ENCODE results near the gene BCAS3.
"Not testable (repeated sequence)": the region's sequence is repeated elsewhere in the genome, so short reads cannot be mapped to it uniquely, and the experiment has no call there.

Gene BCAS3

DNA sequence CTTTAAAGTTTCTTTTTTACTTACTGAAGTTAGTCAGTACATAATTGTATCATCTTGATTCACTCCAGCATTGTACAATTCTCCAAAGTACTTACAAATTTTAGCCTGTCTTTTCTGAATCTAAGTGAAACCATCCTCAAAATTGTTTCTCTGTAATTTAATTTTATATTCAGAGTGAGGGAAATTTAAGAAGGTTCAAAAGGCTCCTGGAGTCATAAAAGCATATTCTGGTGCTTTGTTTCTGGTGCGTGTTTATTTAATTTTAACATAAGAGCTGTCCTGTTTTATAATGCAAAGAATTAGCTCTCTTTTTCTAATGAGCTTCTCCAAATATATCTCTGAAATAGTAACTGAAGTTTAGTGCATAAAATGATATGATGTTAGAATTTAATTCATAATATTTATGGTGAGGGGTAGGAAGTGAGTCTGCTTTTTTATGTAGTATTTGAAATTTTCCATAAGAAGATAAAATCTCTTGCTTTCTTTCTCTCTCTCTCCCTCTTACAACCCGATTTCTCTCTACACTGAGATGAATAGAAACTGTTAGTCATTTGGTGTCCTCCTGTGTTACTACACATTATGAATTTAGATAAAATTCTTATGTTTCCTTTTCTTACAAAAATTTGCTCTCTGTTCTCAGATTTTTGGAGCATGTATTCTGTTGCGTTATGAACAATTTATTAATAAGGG lies 339.8 kb downstream of the BCAS3 start:
- DNase-seq = no peak

DNA sequence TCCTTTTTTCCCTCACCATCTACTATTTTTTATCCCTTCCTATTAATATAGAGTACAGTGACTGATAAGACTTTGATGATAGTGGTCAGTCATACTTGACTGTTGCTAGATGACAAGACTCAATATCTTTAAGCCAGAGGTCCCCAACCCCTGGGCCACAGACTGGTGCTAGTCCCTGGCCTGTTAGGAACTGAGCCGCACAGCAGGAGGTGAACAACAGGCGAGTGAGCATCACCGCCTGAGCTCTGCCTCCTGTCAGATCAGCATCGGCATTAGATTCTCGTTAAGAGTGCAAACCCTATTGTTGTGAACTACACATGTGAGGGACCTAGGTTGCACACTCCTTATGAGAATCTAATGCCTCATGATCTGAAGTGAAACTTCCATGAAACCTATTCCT lies 341.3 kb downstream of the BCAS3 start:
- DNase-seq = peak; percentile 13

DNA sequence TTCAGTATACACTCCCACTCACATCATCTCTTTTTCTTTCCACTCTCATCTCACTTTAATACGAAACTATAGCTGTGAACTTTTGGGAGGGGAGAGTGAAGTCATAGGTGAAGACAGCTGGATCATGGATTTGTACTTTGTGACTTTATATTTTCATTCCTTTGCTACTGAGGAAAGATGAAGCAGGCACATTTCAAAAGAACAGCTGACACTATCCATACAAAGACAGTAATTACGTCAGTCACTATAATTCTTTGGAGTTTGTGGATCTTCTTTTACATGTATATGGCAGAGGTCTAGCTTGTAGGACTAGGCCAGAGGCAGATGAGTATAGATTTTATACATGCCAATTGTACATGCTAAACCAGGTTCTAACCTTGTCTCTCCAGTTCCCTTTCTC lies 346.3 kb downstream of the BCAS3 start:
- no peak for DNase-seq

DNA sequence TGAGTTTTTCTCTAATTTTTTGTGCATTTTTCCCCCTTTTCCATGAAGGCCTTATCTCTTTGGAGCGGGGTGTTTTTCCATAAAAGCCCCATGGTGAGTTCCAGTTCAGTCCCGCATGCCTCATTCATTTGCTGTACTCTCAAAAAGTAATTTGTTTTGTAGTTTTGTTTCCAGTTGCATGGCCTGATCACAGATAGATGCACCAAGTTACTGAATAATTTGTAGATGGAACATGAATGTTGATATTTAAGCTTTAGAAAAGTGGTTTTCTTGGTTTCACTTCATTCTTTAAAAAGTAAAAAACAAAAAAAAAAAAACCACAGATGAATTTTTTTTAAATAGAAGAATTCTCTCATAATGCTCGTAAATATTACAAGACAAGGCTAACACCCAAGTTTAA lies 349.2 kb downstream of the BCAS3 start:
- no peak for DNase-seq

DNA sequence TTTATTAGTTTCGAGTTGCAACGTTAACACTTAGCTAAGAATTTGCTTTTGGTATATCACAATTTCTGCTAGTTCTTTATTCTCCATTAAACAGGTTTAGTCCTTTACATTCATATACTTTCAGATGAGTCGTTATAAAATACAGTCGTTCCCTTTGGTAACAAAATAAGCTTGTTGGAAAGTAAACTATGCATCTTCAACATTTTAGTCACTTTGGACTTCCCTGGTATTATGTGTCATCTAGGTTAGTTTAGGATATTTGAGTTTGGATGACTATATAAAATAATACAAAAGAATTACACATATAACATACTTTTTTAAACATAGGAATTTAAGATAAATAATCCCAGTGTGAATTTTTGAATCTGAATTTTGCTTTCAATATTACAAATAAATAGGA lies 351.5 kb downstream of the BCAS3 start:
- DNase-seq = no peak

DNA sequence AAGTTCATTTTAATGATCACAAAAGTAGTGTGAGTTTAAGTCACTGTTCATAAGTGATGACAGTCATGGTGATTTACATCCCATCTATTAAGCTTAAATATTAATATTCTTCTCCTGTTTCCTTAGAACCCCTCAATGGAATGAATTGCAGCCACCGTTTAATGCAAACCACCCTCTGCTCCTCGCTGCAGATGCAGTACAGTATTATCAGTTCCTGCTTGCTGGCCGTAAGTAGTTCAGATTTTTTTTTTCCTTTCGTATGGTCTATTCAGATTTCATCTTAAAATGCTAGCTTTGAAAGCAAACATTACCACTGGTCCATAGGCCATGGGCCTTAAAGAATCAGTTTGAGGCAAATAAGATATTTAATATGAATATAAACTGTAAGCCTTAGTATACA lies 363.0 kb downstream of the BCAS3 start:
- peak; percentile 65 for DNase-seq

DNA sequence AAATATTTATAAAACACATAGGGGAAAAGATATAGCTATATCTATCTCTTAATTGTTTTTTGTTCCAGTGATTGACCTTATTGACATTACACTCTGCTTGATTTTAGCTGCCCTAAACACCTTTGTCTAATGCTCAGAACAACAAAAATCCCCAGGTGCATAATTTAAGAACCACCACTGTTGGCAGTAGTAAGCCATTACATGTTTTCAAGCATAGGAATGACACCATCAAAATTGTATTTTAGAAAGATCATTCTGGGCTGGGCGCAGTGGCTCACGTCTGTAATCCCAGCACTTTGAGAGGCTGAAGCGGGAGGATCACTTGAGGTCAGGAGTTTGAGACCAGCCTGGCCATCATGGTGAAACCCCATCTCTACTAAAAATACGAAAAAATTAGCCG lies 364.7 kb downstream of the BCAS3 start:
- DNase-seq = not testable (repeated sequence)

DNA sequence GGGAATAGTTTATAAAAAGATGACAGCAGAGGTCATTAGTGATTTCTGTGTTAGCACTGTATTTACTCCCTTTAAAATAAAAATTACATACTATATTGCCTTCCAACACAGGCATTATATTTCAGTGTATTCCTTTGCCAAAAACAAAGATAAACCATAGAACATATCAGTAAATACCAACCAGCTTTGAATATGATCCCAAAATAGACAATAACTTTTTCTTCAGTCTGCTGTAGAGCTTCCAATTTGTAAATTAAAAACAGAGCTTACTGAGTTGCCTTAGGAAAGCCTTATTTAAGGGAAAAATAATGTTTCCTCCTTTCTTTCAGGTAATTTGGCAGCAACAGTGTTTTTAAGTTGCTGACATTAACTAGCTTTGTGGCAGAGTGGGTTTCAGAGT lies 369.9 kb downstream of the BCAS3 start:
- no peak for DNase-seq

DNA sequence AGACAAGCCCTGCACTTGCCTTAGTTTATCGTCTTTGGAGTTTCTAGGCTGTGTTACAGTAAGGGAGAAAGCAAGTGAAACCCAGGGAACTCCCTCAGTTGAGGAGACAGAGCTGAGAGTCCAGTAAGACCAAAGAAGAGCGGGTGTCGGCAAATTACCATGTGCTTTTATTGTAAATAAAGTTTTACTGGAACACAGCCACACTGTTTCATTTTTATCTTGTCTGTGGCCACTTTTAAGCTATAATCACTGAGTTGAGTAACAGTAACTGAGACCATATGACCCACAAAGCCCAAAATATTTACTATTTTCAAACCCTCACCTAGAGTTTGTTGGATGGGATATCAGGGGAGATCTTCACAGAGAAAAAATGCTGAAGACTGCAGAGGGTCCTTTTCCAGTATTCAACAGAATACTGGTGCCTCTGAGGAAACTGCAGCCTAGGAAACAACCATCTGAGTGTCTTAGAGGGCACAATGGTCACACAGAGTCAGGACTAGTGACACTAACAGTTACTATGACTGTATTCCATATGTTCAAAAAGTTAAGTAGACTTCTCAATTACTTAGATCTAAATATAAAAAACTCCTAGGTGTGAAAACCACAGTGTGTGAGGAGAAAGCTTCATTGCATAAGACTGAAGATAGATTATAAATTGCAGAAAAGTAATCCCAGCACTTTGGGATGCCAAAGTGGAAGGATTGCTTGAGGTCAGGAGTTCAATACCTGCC lies 370.9 kb downstream of the BCAS3 start:
- no peak for DNase-seq

DNA sequence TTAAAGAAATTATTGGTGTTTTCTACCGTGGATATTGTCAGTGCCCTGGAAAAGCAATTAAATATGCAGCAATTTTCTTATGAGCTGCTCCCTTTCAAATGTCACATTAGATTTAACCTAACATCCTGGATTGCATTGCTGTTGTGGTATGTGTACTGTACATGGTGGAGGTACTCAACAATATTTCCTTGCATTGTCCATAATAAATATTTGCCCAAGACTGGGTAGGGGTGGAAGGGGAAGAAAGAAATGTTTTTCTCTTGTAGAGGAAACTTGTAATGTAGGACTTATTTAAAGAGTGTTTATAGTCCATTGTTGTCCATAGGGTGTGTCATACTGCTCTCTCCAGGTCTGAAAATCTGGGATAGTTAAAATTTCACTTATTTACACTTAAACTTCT lies 375.8 kb downstream of the BCAS3 start:
- no peak for DNase-seq

DNA sequence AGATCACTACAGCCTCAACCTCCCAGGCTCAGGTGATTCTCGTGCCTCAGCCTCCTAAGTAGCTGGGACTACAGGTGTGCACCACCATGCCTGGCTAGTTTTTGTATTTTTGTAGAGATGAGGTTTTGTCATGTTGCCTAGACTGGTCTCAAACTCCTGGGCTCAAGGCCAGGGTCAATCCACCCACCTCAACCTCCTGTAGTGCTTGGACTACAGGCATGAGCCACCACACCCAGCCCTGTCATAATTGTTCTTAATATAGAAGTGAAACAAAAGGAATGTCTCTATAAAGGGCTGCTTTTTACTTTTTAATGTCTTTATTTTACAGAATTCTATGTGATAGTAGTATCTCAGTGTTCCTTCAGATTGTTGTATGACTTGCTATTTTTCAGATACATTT lies 376.8 kb downstream of the BCAS3 start:
- DNase-seq = no peak

DNA sequence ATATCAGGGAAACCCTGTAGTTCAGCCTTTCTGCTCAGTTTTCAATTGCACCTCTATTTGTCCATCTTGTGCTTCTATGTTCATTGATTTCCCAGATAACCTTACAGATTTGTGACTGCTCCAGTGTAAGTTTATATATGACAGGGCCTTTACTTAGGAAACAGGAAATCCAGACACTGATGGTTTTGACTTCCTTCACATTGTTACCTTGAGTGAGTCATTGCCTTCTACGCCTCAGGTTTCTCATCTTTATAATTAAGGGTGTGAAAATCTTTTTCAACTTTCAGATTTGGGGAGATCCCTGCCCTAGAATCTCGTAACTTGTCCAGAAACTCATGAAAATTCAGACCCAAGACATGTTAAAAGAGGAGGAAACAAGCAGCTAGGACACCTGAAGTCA lies 379.6 kb downstream of the BCAS3 start:
- no peak for DNase-seq

DNA sequence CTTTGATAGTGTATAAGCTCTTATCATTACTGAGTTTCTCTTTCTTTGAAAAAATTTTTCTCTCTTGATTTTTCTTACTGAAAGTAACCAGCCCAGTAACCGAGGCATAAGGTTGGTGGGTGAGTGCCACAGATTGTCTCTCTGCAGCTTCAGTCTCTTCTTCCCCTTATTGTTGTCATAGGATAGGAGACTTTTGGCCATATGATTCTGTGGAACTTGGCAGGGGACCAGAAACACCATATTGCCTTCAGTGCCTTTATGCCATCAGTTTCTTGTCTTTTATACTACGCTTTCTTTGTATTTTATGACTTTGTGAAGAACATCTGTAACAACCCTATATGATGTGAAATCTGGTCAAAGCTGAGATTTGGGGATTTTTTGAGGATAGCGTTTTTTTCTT lies 380.4 kb downstream of the BCAS3 start:
- peak; percentile 76 for DNase-seq

DNA sequence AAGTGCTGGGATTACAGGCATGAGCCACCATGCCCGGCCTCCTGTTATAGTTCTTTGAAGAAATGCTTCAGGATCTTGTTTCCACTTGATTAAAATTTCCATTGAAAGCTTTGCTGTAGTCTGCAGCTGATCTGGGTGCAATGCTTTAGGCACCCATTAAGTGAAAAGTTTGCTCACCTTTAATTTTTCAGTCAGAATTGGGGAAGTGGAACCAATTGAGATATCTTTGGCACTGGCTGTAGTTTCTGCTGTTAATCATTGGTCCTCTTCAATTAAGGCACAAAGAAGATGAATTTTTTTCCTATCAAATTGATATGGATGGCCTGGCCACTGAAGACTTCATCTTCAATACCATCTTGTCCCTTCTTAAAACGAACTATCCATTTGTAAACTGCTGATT lies 385.9 kb downstream of the BCAS3 start:
- no peak for DNase-seq

DNA sequence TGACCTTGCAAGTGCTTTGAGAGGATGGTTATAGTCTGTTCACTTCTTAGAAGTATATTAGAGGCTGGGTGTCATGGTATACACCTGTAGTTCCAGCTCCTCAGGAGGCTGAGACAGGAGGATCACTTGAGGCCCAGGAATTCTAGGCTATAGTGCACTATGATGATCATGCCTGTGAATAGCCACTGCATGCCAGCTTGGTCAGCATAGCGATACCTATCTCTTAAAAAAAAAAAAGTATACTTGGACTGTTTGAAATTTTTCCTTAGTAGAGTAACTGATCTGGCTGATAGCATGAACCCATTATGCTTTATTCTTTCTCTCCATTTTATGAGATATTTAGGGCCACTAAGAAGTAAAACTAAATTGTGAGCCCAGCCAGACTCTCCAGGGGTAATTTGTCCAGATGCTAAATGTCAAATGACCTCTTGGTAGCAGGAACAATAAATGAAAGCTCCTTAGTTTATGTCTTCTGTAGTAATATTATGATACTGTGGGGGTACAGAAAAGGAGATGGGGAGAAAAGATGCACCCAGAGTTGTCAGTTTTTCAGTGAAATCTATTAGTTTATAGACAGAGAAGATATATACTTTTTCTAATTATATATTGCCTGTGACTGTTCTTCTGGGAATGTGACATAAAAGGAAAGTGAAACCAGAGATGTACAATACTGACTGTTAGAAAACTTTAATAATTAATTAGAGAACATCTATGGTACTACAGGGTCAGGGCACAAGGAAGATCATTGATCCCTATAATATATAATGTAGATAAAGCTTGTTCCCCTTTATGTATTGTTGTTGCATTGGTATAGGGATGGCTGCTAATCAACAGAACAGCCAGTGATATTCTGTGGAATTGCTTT lies 386.7 kb downstream of the BCAS3 start:
- DNase-seq = no peak

DNA sequence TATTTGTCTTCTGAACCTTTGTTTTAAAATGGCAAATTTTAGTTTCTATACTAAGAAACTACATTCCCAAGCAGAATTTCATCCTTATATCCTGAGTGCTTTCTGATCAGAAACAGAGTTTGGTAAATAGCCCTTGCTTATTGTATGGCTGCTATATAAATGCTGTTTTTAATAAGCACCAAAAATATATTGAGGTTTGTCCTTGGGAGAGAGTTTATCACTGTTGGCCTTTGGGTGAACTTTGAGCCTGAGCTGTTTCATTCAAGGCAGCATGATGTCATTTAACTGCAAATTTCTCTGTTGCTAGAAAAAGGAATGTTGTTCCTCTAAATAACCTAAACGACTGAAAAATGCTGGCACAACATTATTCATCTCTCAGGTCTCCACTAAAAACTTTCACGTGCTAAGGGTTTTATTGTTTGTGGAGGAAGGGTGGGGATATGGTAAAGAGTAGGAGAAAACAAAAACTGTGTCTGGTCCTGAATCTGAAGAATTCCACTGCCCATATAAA lies 387.7 kb downstream of the BCAS3 start:
- DNase-seq = no peak

DNA sequence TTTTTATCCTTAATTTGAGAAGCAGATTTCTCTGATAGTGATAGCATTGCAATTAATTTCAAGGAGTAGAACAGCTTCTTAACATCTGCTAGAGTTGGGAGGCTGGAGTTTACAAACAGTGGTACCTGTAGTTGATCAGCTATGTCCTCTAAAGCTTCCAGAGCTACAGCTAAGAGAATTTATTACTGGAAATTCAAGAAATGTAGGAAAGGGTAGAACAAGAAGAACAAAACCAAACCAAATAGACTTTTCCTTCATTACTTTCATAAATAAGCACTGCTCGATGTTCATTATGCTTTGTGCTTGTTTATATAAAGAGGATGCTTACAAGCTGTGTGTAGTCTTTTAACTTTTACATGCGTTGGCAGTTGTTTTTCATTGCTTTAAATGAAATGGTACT lies 388.4 kb downstream of the BCAS3 start:
- peak; percentile 4 for DNase-seq

DNA sequence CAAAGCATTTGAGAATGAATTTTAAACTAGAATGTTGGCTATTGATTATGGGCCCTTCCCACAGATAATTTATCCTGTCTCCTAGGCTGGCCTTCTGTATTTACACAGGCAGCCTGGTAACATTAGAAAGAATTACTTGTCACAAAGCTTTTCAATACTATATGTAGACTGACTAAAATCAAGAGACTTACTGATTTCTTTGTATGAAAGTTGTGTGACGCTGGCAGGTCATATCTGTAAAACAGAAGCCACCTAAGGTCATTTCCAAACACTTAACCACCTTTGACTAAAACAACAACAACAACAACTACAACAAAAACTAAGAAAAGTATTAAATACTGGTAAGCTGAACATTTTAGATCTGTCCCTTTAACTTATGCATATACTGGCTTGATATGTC lies 393.0 kb downstream of the BCAS3 start:
- no peak for DNase-seq

DNA sequence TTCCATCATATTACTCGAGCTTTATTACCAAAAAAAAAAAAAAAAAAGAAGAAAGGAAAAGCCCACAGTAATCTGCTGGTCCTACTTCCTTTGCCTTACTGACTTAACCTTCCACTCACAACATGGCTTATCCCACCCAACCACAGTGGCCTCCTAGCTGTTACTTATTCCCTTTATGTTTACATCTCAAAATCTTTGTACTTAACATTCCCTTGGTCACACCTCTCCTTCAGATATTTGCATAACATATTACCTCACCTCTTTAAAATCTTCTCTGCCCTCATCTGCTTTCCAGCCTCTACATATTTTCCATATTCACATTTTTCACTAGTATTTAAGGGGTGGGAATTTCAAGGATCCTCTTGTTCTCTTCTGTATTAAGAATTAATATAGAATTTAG lies 395.0 kb downstream of the BCAS3 start:
- no peak for DNase-seq

DNA sequence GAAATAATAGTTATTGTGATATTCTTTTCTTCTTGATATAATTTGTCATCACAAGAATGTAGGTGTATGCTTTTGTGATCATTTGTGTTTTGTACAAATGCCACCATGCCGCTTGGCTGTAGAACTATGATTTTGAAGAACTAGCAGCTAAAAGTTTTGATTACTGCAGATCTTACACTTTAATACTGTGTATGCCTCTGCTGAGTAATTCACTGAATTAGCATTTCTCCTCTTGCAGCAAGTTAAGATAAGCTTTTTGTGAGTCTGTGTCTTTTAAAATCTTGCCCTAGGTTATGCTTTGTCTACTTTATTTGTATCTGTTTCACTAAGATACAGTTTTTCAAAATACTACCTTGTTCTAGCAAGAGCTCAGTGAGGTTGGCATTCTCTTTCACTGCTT lies 395.5 kb downstream of the BCAS3 start:
- no peak for DNase-seq

DNA sequence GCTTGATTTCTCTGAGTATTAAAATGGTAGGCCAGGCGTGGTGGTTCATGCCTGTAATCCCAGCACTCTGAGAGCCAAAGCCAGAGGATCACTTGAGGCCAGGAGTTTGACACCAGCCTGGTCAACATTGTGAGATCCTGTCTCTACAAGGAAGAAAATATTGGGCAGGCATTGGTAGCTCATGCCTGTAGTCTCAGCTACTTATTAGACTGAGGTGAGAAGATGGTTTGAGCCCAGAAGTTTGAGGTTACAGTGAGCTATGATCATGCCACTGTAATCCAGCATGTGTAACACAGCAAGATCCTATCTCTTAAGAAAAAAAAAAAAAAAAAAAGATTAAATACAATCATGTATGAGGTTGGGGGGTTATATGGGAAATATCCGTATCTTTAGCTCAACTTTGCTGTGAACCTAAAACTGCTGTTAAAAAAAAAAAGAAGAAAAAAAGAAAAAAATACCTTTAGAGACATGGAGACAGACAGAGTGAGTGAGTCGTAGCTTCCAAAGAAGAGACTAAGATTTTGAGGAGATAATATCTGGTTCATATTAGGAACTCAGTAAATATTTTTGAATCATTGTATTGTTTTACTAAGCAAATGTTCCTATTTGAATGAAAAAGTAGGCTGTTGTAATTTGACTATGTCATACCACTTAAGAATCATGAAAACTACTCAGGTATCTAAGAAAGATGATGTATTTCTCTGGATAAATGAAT lies 396.3 kb downstream of the BCAS3 start:
- no peak for DNase-seq

DNA sequence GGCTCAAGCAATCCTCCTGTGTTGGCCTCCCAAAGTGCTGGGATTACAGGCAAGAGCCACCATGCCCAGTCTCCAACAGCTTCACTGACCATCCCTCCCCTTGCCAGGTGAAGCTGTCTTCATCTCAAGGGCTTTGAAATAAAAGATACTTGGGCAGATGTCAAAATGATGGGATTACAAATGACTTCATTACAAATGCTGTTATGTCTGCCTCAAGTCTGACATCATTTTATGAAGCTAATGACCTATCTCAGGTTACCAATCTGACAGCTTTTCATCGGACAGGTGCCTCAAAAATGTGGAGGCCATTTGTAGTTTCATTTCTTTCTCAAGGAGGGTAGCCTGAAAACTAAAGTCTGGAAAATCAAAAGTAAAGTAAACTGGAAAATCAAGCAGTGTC lies 398.3 kb downstream of the BCAS3 start:
- DNase-seq = peak; percentile 16

DNA sequence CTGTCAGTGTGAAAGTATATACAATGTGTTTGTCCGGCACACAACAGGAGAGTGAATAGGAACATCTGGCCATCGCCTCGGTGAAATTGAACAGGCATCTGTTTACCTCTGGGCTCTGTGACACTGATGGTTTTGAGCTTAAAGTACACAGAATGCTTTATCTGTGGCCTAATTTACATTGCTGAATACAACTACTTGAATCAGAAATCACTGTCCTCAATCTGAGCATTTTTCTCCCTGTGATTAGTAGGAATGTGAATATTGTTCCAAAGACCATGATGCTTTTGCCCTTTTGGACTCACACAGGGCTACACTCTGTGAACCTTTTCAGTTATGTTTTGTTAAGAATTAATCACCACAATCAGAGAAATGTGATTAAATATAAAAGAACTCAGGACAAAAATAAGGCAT lies 399.0 kb downstream of the BCAS3 start:
- DNase-seq = no peak
